Kidney (tissue), 14 donors: ENCODE measurements around the gene WWOX. TPM values are rescaled to one million over a fixed set of nuclear protein-coding genes. Genes with fewer than 3 reads are reported as not detected.

Experiments used
- DNase-seq, 5 donors: peaks; one replicate each; pipeline ENCODE4 v3.0.0-alpha.2; 2013 to 2020
- FAIRE-seq: peaks from 2 replicates; lab custom pipeline; 2012; peaks lifted over from hg19 to GRCh38; lab: Jason Lieb, UNC
- H3K27ac ChIP-seq, 2 donors: one replicate each; pipeline ENCODE4 v1.7.0; 2013; ENCODE audit warnings: low read depth in 2 of 2, low read length in 2 of 2, inconsistent platforms in 1 of 2
- H3K27me3 ChIP-seq: one replicate; pipeline ENCODE4 v1.7.1; 2013; ENCODE audit warnings: low read length, inconsistent platforms; ENCODE audit not compliant: control insufficient read depth, insufficient read depth
- H3K36me3 ChIP-seq, 3 donors: one replicate each; pipeline versions ENCODE4 v1.7.0 to v1.7.1; 2013; ENCODE audit warnings: low read length in 3 of 3, control low read depth in 1 of 3, inconsistent platforms in 1 of 3; ENCODE audit not compliant: insufficient read depth in 3 of 3, control insufficient read depth in 2 of 3
- H3K4me1 ChIP-seq, 3 donors: one replicate each; pipeline versions ENCODE4 v1.7.0 to v1.7.1; 2013; ENCODE audit warnings: low read length in 3 of 3, inconsistent platforms in 1 of 3, low read depth in 1 of 3; ENCODE audit not compliant: control insufficient read depth in 2 of 3, insufficient read depth in 2 of 3
- H3K4me3 ChIP-seq, 3 donors: one replicate each; pipeline versions ENCODE4 v1.7.0 to v1.8.1; 2013; ENCODE audit warnings: low read length in 3 of 3, control low read depth in 1 of 3, inconsistent platforms in 1 of 3
- H3K9ac ChIP-seq, 3 donors: one replicate each; pipeline versions ENCODE4 v1.7.0 to v1.7.1; 2013; ENCODE audit warnings: low read length in 3 of 3, control low read depth in 1 of 3, inconsistent platforms in 1 of 3
- H3K9me3 ChIP-seq, 3 donors: one replicate each; pipeline versions ENCODE4 v1.7.0 to v1.7.1; 2013; ENCODE audit warnings: low read length in 3 of 3, control low read depth in 1 of 3, inconsistent platforms in 1 of 3; ENCODE audit not compliant: control insufficient read depth in 2 of 3, insufficient read depth in 1 of 3
- intact Hi-C: fragments of 100-400 bp; cut with DNase I; formaldehyde crosslinking; loops from one replicate; pipeline ENCODE4 v1.11.1; 2022
- polyA plus RNA-seq: library from polyadenylated mRNA; stranded (reverse); fragments of 350-450 nt; fragmentation: Illumina TruSeq; extraction: RNeasy Lipid Tissue Mini Kit (QIAGEN cat#74804); gene quantifications from one replicate; pipeline ENCODE4 v1.2.3, GENCODE V29; 2014; ENCODE audit warnings: low read depth, low replicate concordance; ENCODE audit not compliant: insufficient read depth
- total RNA-seq: library from RNA; stranded (reverse); fragmentation: NEBNext Ultra II Directional; extraction: Animal tissue kit (Norgen Biotek cat#: 25700); gene quantifications from one replicate; pipeline ENCODE4 v1.2.1, GENCODE V29; 2021
- TF ChIP-seq, protein P1 (sequence below): IDR thresholded peaks from 3 replicates; pipeline ENCODE4 v1.5.1; 2012; ENCODE audit warnings: mild to moderate bottlenecking, moderate library complexity, borderline replicate concordance; ENCODE audit not compliant: insufficient read depth; ENCODE audit errors: extremely low read depth
- donor health status: control.
- donor health status: control.
- donor health status: control.
- donor health status: control.
- donor health status: control.
- donor health status: DM: yes; HTN: yes; CAD: no.
- donor health status: Normal renal cell carcinoma (clear cell type).

Gene WWOX
- total and polyA plus RNA-seq, 2 donors from 2014 or later: 22.5 to 30.3 TPM

DNA sequence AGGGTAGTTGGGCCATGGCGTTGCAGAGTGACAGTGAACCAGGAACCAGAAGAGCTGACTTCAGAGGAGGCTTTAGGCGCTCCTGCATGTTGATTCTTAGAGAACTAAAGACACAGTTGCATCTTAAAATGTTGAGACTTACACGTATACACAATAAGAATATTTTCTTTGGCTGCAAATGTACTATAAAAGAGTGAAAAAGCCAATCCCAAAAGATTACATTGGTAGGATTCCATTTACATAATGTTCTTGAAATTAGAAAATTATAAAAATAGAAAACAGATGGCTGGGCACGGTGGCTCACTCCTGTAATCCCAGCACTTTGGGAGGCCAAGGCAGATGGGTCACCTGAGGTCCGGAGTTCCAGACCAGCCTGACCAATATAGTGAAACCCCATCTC, 738.8 kb downstream of the WWOX start:
- DNase-seq (no peak), FAIRE-seq (no peak)
- TF ChIP-seq, protein P1, sequence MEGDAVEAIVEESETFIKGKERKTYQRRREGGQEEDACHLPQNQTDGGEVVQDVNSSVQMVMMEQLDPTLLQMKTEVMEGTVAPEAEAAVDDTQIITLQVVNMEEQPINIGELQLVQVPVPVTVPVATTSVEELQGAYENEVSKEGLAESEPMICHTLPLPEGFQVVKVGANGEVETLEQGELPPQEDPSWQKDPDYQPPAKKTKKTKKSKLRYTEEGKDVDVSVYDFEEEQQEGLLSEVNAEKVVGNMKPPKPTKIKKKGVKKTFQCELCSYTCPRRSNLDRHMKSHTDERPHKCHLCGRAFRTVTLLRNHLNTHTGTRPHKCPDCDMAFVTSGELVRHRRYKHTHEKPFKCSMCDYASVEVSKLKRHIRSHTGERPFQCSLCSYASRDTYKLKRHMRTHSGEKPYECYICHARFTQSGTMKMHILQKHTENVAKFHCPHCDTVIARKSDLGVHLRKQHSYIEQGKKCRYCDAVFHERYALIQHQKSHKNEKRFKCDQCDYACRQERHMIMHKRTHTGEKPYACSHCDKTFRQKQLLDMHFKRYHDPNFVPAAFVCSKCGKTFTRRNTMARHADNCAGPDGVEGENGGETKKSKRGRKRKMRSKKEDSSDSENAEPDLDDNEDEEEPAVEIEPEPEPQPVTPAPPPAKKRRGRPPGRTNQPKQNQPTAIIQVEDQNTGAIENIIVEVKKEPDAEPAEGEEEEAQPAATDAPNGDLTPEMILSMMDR: no peak
- intact Hi-C loops: no loop called here
- Histone ChIP-seq H3K9me3 (no peaks in the 10 kb centered on the region), H3K27ac (no peak overlapping the region), H3K36me3 (no peaks in the 10 kb centered on the region), H3K9ac (no peak overlapping the region), H3K27me3 (no peaks in the 10 kb centered on the region), H3K4me3 (no peak overlapping the region), H3K4me1 (no peaks in the 10 kb centered on the region)

GRCh38 chr16:78842950-78843349, 743.5 kb downstream of the WWOX start:
- intact Hi-C loops: no loop called here

GRCh38 chr16:78843978-78844377, 744.5 kb downstream of the WWOX start:
- Histone ChIP-seq H3K4me1 (no peaks in the 10 kb centered on the region), H3K9ac (no peak overlapping the region), H3K27me3 (no peaks in the 10 kb centered on the region), H3K27ac (no peak overlapping the region), H3K4me3 (no peak overlapping the region), H3K36me3 (no peaks in the 10 kb centered on the region), H3K9me3 (no peaks in the 10 kb centered on the region)
- intact Hi-C loops: no loop called here
- FAIRE-seq (no peak), DNase-seq (peak in 2 of 5 donors; percentile 19 to 36)
- TF ChIP-seq, protein P1: no peak

More at GRCh38 chr16:78842950-78843349, 743.5 kb downstream of the WWOX start:
- no peak overlapping the region for H3K27ac ChIP-seq
- no peaks in the 10 kb centered on the region for H3K4me1 ChIP-seq
- no peaks in the 10 kb centered on the region for H3K9me3 ChIP-seq
- H3K36me3 ChIP-seq: no peaks in the 10 kb centered on the region
- no peaks in the 10 kb centered on the region for H3K27me3 ChIP-seq
- no peak overlapping the region for H3K9ac ChIP-seq
- DNase-seq (no peak), FAIRE-seq (no peak)
- TF ChIP-seq, protein P1: no peak
- H3K4me3 ChIP-seq: no peak overlapping the region

- Histone ChIP-seq H3K27ac (no peak overlapping the region), H3K4me1 (no peaks in the 10 kb centered on the region), H3K36me3 (no peaks in the 10 kb centered on the region), H3K9me3 (no peaks in the 10 kb centered on the region), H3K27me3 (no peaks in the 10 kb centered on the region), H3K4me3 (no peak overlapping the region), H3K9ac (no peak overlapping the region)
- DNase-seq (peak in 3 of 5 donors; percentile 13 to 33 (median 32)), FAIRE-seq (no peak)
- intact Hi-C loops: no loop called here
- TF ChIP-seq, protein P1: no peak
Observed at GRCh38 chr16:78844682-78845081, 745.2 kb downstream of the WWOX start.
